HepG2 (cell line): Measurements from ENCODE around the gene UCK2. TPM values are rescaled to one million over a fixed set of nuclear protein-coding genes. Genes with fewer than 3 reads are reported as not detected.
"Not testable (repeated sequence)": the region's sequence is repeated elsewhere in the genome, so short reads cannot be mapped to it uniquely, and the experiment has no call there.

Experiments
- ATAC-seq: fragments of 200-7000 bp; cut with Tn5 transposase; 3 replicates; pipeline ENCODE4 v1.9.1; 2020; ENCODE audit warnings: mild to moderate bottlenecking, moderate library complexity
- BruUV-seq: library from RNA; stranded (reverse); fragments of 400-500 nt; replicated peaks from 2 replicates; lab custom pipeline; 2021; lab: Mats Ljungman, UMichigan
- CTCF ChIA-PET: fragments of 300-600 bp; formaldehyde crosslinking; extraction: SDS; loops from one replicate; lab custom pipeline; 2021; ENCODE audit warnings: low total read pairs, inconsistent platforms, low intra/inter-chr PET ratio; lab: Yijun Ruan, JAX
- POLR2A ChIA-PET: fragments of 350-600 bp; sonication (Branson Sonifier 250); formaldehyde crosslinking; loops from one replicate; lab custom pipeline; 2020; ENCODE audit warnings: antibody characterized with exemption, inconsistent platforms; lab: Yijun Ruan, JAX
- DNase-seq: peaks from one replicate; pipeline ENCODE4 v3.0.0-alpha.2; 2015; ENCODE audit warnings: low spot score
- FAIRE-seq: peaks from 3 replicates; lab custom pipeline; 2011; peaks lifted over from hg19 to GRCh38; lab: Jason Lieb, UNC
- H2AFZ ChIP-seq: one replicate; pipeline ENCODE4 v1.6.1; 2011; ENCODE audit warnings: low read length, inconsistent platforms
- H3K27ac ChIP-seq: fragments of 300-600 bp; 3 replicates; pipeline ENCODE4 v1.8.0; 2011; ENCODE audit warnings: mixed run types, mild to moderate bottlenecking, mixed read lengths, low read length, inconsistent platforms; ENCODE audit not compliant: insufficient read depth; ENCODE audit errors: extremely low read length
- H3K27me3 ChIP-seq, 2 experiments: fragments of 200-600 bp in 1 of 2; 2 replicates in 1 of 2; 3 replicates in 1 of 2; pipeline versions ENCODE4 v1.6.0 to v1.8.0; 2011; ENCODE audit warnings: low read length in 2 of 2, mild to moderate bottlenecking in 2 of 2, moderate library complexity in 2 of 2, inconsistent platforms in 1 of 2; ENCODE audit not compliant: insufficient read depth in 2 of 2, control insufficient read depth in 1 of 2
- H3K36me3 ChIP-seq, 2 experiments: fragments of 200-600 bp in 1 of 2; replicated peaks in 1 of 2; 2 replicates in 1 of 2; 3 replicates in 1 of 2; pipeline versions ENCODE4 v1.5.1 to v1.8.0; 2011; ENCODE audit warnings: low read length in 2 of 2, inconsistent platforms in 1 of 2; ENCODE audit not compliant: insufficient read depth in 2 of 2, control insufficient read depth in 1 of 2
- H3K4me1 ChIP-seq: 2 replicates; pipeline ENCODE4 v1.5.1; 2012; ENCODE audit warnings: low read length, inconsistent platforms; ENCODE audit not compliant: insufficient read depth
- H3K4me2 ChIP-seq: 2 replicates; pipeline ENCODE4 v1.6.0; 2011; ENCODE audit warnings: low read depth, low read length, inconsistent platforms
- H3K4me3 ChIP-seq, 3 experiments: fragments of 200-600 bp in 1 of 3; sonication (generic), shearing (Covaris generic) in 1 of 3; replicated peaks in 1 of 3; 2 replicates each; pipeline ENCODE4 v1.5.1; 2011 to 2016; ENCODE audit warnings: low read length in 3 of 3, inconsistent platforms in 2 of 3, low read depth in 2 of 3, mild to moderate bottlenecking in 2 of 3, control low read depth in 1 of 3, mixed read lengths in 1 of 3; ENCODE audit not compliant: insufficient read depth in 1 of 3
- H3K79me2 ChIP-seq: one replicate; pipeline ENCODE4 v1.6.1; 2011; ENCODE audit warnings: low read length, inconsistent platforms; ENCODE audit not compliant: insufficient read depth
- H3K9ac ChIP-seq: 2 replicates; pipeline ENCODE4 v1.6.0; 2011; ENCODE audit warnings: mild to moderate bottlenecking, low read depth, low read length, inconsistent platforms; ENCODE audit not compliant: insufficient read depth
- H3K9me3 ChIP-seq: 2 replicates; pipeline ENCODE4 v1.5.1; 2012; ENCODE audit warnings: mild to moderate bottlenecking, low read length
- H4K20me1 ChIP-seq: 2 replicates; pipeline ENCODE4 v1.6.0; 2011; ENCODE audit warnings: inconsistent platforms, mild to moderate bottlenecking, low read length, moderate library complexity; ENCODE audit not compliant: insufficient read depth
- ETV5 ChIP-seq: IDR thresholded peaks from 2 replicates; pipeline ENCODE4 v1.6.1; 2018; ENCODE audit warnings: missing biosample characterization, missing genetic modification reagents, inconsistent platforms, borderline replicate concordance
- FOXA3 ChIP-seq: IDR thresholded peaks from 2 replicates; pipeline ENCODE4 v1.6.1; 2016; ENCODE audit warnings: missing genetic modification reagents, missing compliant biosample characterization
- GABPB1 ChIP-seq: IDR thresholded peaks from 2 replicates; pipeline ENCODE4 v1.6.1; 2016; ENCODE audit warnings: mild to moderate bottlenecking, missing genetic modification reagents, moderate library complexity, missing compliant biosample characterization
- GATAD2A ChIP-seq: IDR thresholded peaks from 2 replicates; pipeline ENCODE4 v1.6.1; 2016
- NR2F6 ChIP-seq, 2 experiments: IDR thresholded peaks; 2 replicates each; pipeline ENCODE4 v1.6.1; 2016; ENCODE audit warnings: antibody characterized with exemption in 1 of 2, mild to moderate bottlenecking in 1 of 2
- SETDB1 ChIP-seq: sonication (generic); formaldehyde crosslinking; IDR thresholded peaks from 2 replicates; pipeline ENCODE4 v1.5.1; 2020; ENCODE audit warnings: missing genetic modification reagents, mild to moderate bottlenecking, borderline replicate concordance
- SOX13 ChIP-seq, 3 experiments: fragments of 450-650 bp in 1 of 3; sonication (generic) in 1 of 3; formaldehyde crosslinking in 1 of 3; IDR thresholded peaks in 2 of 3; conservative IDR thresholded peaks in 1 of 3; 2 replicates each; pipeline versions ENCODE4 v1.5.0 to v1.6.1; 2016 to 2020; ENCODE audit warnings: antibody characterized with exemption in 1 of 3, mild to moderate bottlenecking in 1 of 3, missing compliant biosample characterization in 1 of 3, missing genetic modification reagents in 1 of 3, moderate library complexity in 1 of 3
- SOX5 ChIP-seq: IDR thresholded peaks from 2 replicates; pipeline ENCODE4 v1.6.1; 2016; ENCODE audit warnings: borderline replicate concordance
- THAP9 ChIP-seq: sonication (generic); formaldehyde crosslinking; IDR thresholded peaks from 2 replicates; pipeline ENCODE4; 2020; ENCODE audit warnings: missing genetic modification reagents, mild to moderate bottlenecking, borderline replicate concordance
- ZGPAT ChIP-seq: IDR thresholded peaks from 2 replicates; pipeline ENCODE4 v1.6.1; 2016; ENCODE audit warnings: mild to moderate bottlenecking
- ZNF687 ChIP-seq: sonication (generic); formaldehyde crosslinking; IDR thresholded peaks from 2 replicates; pipeline ENCODE4 v1.5.1; 2020; ENCODE audit warnings: mild to moderate bottlenecking, missing genetic modification reagents, moderate library complexity
- WGBS: methylation state at CpG from one replicate; pipeline ENCODE4 v1.1.6; 2017; ENCODE audit warnings: low lambda C conversion rate; 5-methylcytosine and 5-hydroxymethylcytosine counted together
- in situ Hi-C: cut with HindIII; loops from 2 replicates; pipeline ENCODE4 v1.10.0; 2017; ENCODE audit warnings: low pct_unique_long_range_greater_than_20kb; ENCODE audit not compliant: extremely low pct_ligation_motif_present
- intact Hi-C: fragments of 100-400 bp; cut with micrococcal nuclease; formaldehyde crosslinking; loops from one replicate; pipeline ENCODE4 v1.10.0; 2022; ENCODE audit not compliant: unreplicated experiment
- polyA plus RNA-seq, 8 experiments: library from polyadenylated mRNA; depleted of rRNA in 3 of 8; stranded (reverse) in 7 of 8; unstranded in 1 of 8; fragments of >200 nt; fragmentation: Illumina TruSeq in 4 of 8; extraction: Trizol in 4 of 8; gene quantifications; 2 replicates each; pipeline versions ENCODE4 v1.2.1 to v1.2.3, GENCODE V29; 2011 to 2016; ENCODE audit warnings: low read depth in 4 of 8, missing spikeins in 1 of 8, mixed read lengths in 1 of 8; ENCODE audit not compliant: insufficient read depth in 1 of 8
- total RNA-seq, 5 experiments: library from RNA; depleted of rRNA; stranded (reverse); fragments of >200 nt; fragmentation: Illumina TruSeq; extraction: Trizol; gene quantifications; 2 replicates each; pipeline ENCODE4 v1.2.3, GENCODE V29; 2016; ENCODE audit warnings: low read depth in 1 of 5
- TF ChIP-seq, protein P1 (sequence below): IDR thresholded peaks from 2 replicates; pipeline ENCODE4 v1.6.1; 2016; ENCODE audit warnings: low read depth

Gene UCK2
- total and polyA plus RNA-seq, 2 of the 13 experiments (the other 11 are each of a cell fraction or from before 2014, with no cell fraction given): 64.3 to 78.0 TPM

DNA sequence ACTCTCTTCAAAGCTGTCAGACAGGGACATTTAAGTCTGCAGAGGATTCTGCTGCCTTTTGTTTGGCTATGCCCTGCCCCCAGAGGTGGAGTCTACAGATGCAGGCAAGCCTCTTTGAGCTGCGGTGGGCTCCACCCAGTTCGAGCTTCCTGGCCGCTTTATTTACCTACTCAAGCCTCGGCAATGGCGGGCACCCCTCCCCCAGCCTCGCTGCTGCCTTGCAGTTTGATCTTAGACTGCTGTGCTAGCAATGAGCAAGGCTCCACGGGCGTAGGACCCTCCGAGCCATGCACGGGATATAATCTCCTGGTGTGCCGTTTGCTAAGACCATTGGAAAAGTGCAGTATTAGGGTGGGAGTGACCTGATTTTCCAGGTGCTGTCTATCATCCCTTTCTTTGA lies 43.9 kb upstream of the UCK2 start:
- H3K27me3 ChIP-seq; H3K9ac ChIP-seq; H2AFZ ChIP-seq; intact Hi-C loops; FAIRE-seq; H3K4me3 ChIP-seq; H3K9me3 ChIP-seq; H3K4me2 ChIP-seq; ATAC-seq; H3K27ac ChIP-seq; in situ Hi-C loops; H3K79me2 ChIP-seq; H3K36me3 ChIP-seq; CTCF ChIA-PET; BruUV-seq; H4K20me1 ChIP-seq; TF ChIP-seq SOX13, NR2F6 (IDR thresholded peaks at IDR 0.05): not testable (repeated sequence)
- peak; percentile 32 for DNase-seq
- POLR2A ChIA-PET: interaction anchor here (1.6 kb wide), 1 partner anchor 14 kb away, joined by 20 read pairs; the partner anchor contains the start of gene TMCO1
- WGBS: 15% methylated on average over 5 of the region's 11 CpGs
- peaks cover 25% of the 10 kb centered on the region for H3K4me1 ChIP-seq
- TF ChIP-seq FOXA3 (CRISPR knock-in tag) (peak; percentile 61), ZGPAT (CRISPR knock-in tag) (peak; percentile 29; the same call in 1 of the 2 replicates), SOX13 (CRISPR knock-in tag; conservative IDR thresholded peaks at IDR 0.05 in 1 of 2, IDR thresholded peaks at IDR 0.05 in 1 of 2) (peak in 1 of 2 experiments; percentile 40; a peak in 1 of 4 replicates), SETDB1 (CRISPR knock-in tag) (peak; percentile 84; the same call in 1 of the 2 replicates), ZNF687 (peak; percentile 45; the same call in 1 of the 2 replicates), GATAD2A (CRISPR knock-in tag) (0 out of 2 replicates have a peak, but pooled peaks have one; percentile 11), GABPB1 (CRISPR knock-in tag) (0 out of 2 replicates have a peak, but pooled peaks have one; percentile 30), THAP9 (peak; percentile 88), SOX5 (CRISPR knock-in tag) (peak; percentile 8; the same call in 1 of the 2 replicates), NR2F6 (CRISPR knock-in tag; IDR thresholded peaks at IDR 0.05) (0 out of 2 replicates have a peak, but pooled peaks have one; percentile 36), ETV5 (CRISPR knock-in tag) (0 out of 2 replicates have a peak, but pooled peaks have one; percentile 26)
- TF ChIP-seq, protein P1, sequence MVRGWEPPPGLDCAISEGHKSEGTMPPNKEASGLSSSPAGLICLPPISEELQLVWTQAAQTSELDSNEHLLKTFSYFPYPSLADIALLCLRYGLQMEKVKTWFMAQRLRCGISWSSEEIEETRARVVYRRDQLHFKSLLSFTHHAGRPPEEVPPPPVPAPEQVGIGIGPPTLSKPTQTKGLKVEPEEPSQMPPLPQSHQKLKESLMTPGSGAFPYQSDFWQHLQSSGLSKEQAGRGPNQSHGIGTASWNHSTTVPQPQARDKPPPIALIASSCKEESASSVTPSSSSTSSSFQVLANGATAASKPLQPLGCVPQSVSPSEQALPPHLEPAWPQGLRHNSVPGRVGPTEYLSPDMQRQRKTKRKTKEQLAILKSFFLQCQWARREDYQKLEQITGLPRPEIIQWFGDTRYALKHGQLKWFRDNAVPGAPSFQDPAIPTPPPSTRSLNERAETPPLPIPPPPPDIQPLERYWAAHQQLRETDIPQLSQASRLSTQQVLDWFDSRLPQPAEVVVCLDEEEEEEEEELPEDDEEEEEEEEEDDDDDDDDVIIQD (CRISPR knock-in tag): 0 out of 2 replicates have a peak, but pooled peaks have one; percentile 39
